Articular chondrocyte of knee joint (primary cell): ENCODE data around the gene KMT2C. TPM values are rescaled to one million over a fixed set of nuclear protein-coding genes. Genes with fewer than 3 reads are reported as not detected.

Source experiments
- small RNA-seq: library from RNA; depleted of rRNA; stranded (forward); fragments of <200 nt; gene quantifications from one replicate; pipeline ENCODE3, GENCODE V24; 2012
- total RNA-seq: library from RNA; depleted of rRNA; stranded (reverse); fragments of >200 nt; gene quantifications from 2 replicates; pipeline ENCODE4 v1.2.3, GENCODE V29; 2012

Gene KMT2C
- total RNA-seq = 44.9 and 46.8 TPM in 2 replicates

GRCh38 chr7:152435384-152436110, at the start of gene KMT2C:
Gene KMT2C (minus strand): TSS chr7:152436003. CDS start chr7:152435786, 217 bp downstream.

Small RNA genes lying within 50 kb of the gene (small RNA-seq; reads per million reads assigned to genes)
- gene AC104692.1 (not detected), gene AC104692.2 (not detected), gene RF00019 (not detected)

Other genes with a start within 250 kb of the KMT2C start
- 1.4 and 2.5 TPM in 2 replicates for gene XRCC2, start 240.1 kb upstream of the KMT2C start, total RNA-seq